Neuron (in vitro differentiated cells): ENCODE results near the gene HPCAL1.

Experiments used
- H2AFZ ChIP-seq: one replicate; pipeline ENCODE4 v1.6.1; 2013; ENCODE audit warnings: low read depth, mild to moderate bottlenecking, inconsistent platforms, low read length, moderate library complexity
- H3K27me3 ChIP-seq: one replicate; pipeline ENCODE4 v1.6.1; 2013; ENCODE audit warnings: low read length; ENCODE audit not compliant: insufficient read depth
- H3K36me3 ChIP-seq: one replicate; pipeline ENCODE4 v1.6.1; 2013; ENCODE audit warnings: low read length; ENCODE audit not compliant: insufficient read depth
- H3K4me1 ChIP-seq: one replicate; pipeline ENCODE4 v1.6.1; 2013; ENCODE audit warnings: low read length; ENCODE audit not compliant: insufficient read depth
- H3K4me3 ChIP-seq: 2 replicates; pipeline ENCODE4 v1.5.1; 2013; ENCODE audit warnings: mild to moderate bottlenecking, low read length, moderate library complexity
- H3K9me3 ChIP-seq: one replicate; pipeline ENCODE4 v1.6.1; 2013; ENCODE audit warnings: low read length

The HPCAL1 gene

GRCh38 chr2:10382354-10383061 is 79.8 kb downstream of the HPCAL1 start:
- H3K9me3 ChIP-seq, result no peaks in the 10 kb centered on the region
- H2AFZ ChIP-seq, result no peak overlapping the region
- no peaks in the 10 kb centered on the region for H3K27me3 ChIP-seq
- H3K4me1 ChIP-seq, result peaks cover 17% of the 10 kb centered on the region
- no peaks in the 10 kb centered on the region for H3K36me3 ChIP-seq
- H3K4me3 ChIP-seq, result no peak overlapping the region

- H3K36me3 ChIP-seq, result no peaks in the 10 kb centered on the region
These were observed 81.4 kb downstream of the HPCAL1 start for GRCh38 chr2:10383960-10384734.

GRCh38 chr2:10385501-10385900 is 82.8 kb downstream of the HPCAL1 start:
- H3K4me3 ChIP-seq, result no peak overlapping the region
- no peaks in the 10 kb centered on the region for H3K9me3 ChIP-seq
- no peak overlapping the region for H2AFZ ChIP-seq
- H3K36me3 ChIP-seq, result no peaks in the 10 kb centered on the region
- no peaks in the 10 kb centered on the region for H3K27me3 ChIP-seq
- peaks cover 17% of the 10 kb centered on the region for H3K4me1 ChIP-seq

More at GRCh38 chr2:10383960-10384734, 81.4 kb downstream of the HPCAL1 start:
- Histone ChIP-seq H3K4me1 (peaks cover 17% of the 10 kb centered on the region), H3K4me3 (no peak overlapping the region), H3K27me3 (no peaks in the 10 kb centered on the region), H3K9me3 (no peaks in the 10 kb centered on the region), H2AFZ (no peak overlapping the region)

GRCh38 chr2:10385933-10386773 is 83.4 kb downstream of the HPCAL1 start:
- Histone ChIP-seq H3K4me3 (no peak overlapping the region), H3K4me1 (peaks cover 17% of the 10 kb centered on the region), H3K27me3 (no peaks in the 10 kb centered on the region), H3K9me3 (no peaks in the 10 kb centered on the region), H2AFZ (no peak overlapping the region), H3K36me3 (no peaks in the 10 kb centered on the region)

GRCh38 chr2:10387033-10387432 is 84.3 kb downstream of the HPCAL1 start:
- Histone ChIP-seq H2AFZ (no peak overlapping the region), H3K9me3 (no peaks in the 10 kb centered on the region), H3K4me1 (peaks cover 13% of the 10 kb centered on the region), H3K36me3 (no peaks in the 10 kb centered on the region), H3K4me3 (no peak overlapping the region), H3K27me3 (no peaks in the 10 kb centered on the region)

- no peak overlapping the region for H3K4me3 ChIP-seq
- H3K4me1 ChIP-seq, result peaks cover 9% of the 10 kb centered on the region
- H2AFZ ChIP-seq, result no peak overlapping the region
- H3K9me3 ChIP-seq, result no peaks in the 10 kb centered on the region
- no peaks in the 10 kb centered on the region for H3K27me3 ChIP-seq
- H3K36me3 ChIP-seq, result no peaks in the 10 kb centered on the region
These were observed 86.4 kb downstream of the HPCAL1 start for GRCh38 chr2:10388954-10389560.

- Histone ChIP-seq H3K4me3 (no peak overlapping the region), H3K9me3 (no peaks in the 10 kb centered on the region), H3K4me1 (peaks cover 9% of the 10 kb centered on the region), H3K27me3 (no peaks in the 10 kb centered on the region), H3K36me3 (no peaks in the 10 kb centered on the region), H2AFZ (no peak overlapping the region)
These were observed 86.9 kb downstream of the HPCAL1 start for GRCh38 chr2:10389573-10389972.

GRCh38 chr2:10390369-10390801 is 87.7 kb downstream of the HPCAL1 start:
- Histone ChIP-seq H3K36me3 (no peaks in the 10 kb centered on the region), H3K9me3 (no peaks in the 10 kb centered on the region), H3K27me3 (no peaks in the 10 kb centered on the region), H2AFZ (no peak overlapping the region), H3K4me3 (no peak overlapping the region), H3K4me1 (peaks cover 9% of the 10 kb centered on the region)

- H3K9me3 ChIP-seq, result no peaks in the 10 kb centered on the region
- no peak overlapping the region for H2AFZ ChIP-seq
- no peaks in the 10 kb centered on the region for H3K27me3 ChIP-seq
- peaks cover 5% of the 10 kb centered on the region for H3K4me1 ChIP-seq
- no peaks in the 10 kb centered on the region for H3K36me3 ChIP-seq
- H3K4me3 ChIP-seq, result no peak overlapping the region
These were observed 89.4 kb downstream of the HPCAL1 start for GRCh38 chr2:10392100-10392499.

GRCh38 chr2:10392548-10392947 is 89.8 kb downstream of the HPCAL1 start:
- Histone ChIP-seq H2AFZ (no peak overlapping the region), H3K9me3 (no peaks in the 10 kb centered on the region), H3K4me3 (no peak overlapping the region), H3K4me1 (peaks cover 5% of the 10 kb centered on the region), H3K36me3 (no peaks in the 10 kb centered on the region), H3K27me3 (no peaks in the 10 kb centered on the region)

GRCh38 chr2:10392951-10393639 is 90.4 kb downstream of the HPCAL1 start:
- Histone ChIP-seq H3K27me3 (no peaks in the 10 kb centered on the region), H2AFZ (no peak overlapping the region), H3K4me1 (peaks cover 5% of the 10 kb centered on the region), H3K36me3 (no peaks in the 10 kb centered on the region), H3K9me3 (no peaks in the 10 kb centered on the region), H3K4me3 (no peak overlapping the region)

- H3K27me3 ChIP-seq, result no peaks in the 10 kb centered on the region
- H2AFZ ChIP-seq, result no peak overlapping the region
- no peaks in the 10 kb centered on the region for H3K9me3 ChIP-seq
- peaks cover 5% of the 10 kb centered on the region for H3K4me1 ChIP-seq
- no peaks in the 10 kb centered on the region for H3K36me3 ChIP-seq
- H3K4me3 ChIP-seq, result no peak overlapping the region
These were observed 90.9 kb downstream of the HPCAL1 start for GRCh38 chr2:10393640-10393982.
